Psoas muscle (tissue), 8 donors: Measurements from ENCODE around the gene MTUS2. TPM values are rescaled to one million over a fixed set of nuclear protein-coding genes. Genes with fewer than 3 reads are reported as not detected.

Source experiments
- ATAC-seq, 4 donors: fragments of 200-7000 bp; cut with Tn5 transposase; one replicate each; pipeline ENCODE4 v1.9.1; 2020; ENCODE audit warnings: moderate library complexity in 3 of 4, mild to moderate bottlenecking in 2 of 4
- DNase-seq, 2 donors: peaks; one replicate each; pipeline ENCODE4 v3.0.0-alpha.2; 2020
- H3K27ac ChIP-seq: fragments of 200-600 bp; one replicate; pipeline ENCODE4 v1.8.0; 2022
- H3K27me3 ChIP-seq, 3 donors: fragments of 200-600 bp in 1 of 3; one replicate each; pipeline versions ENCODE4 v1.6.1 to v1.8.0; 2013 to 2022; ENCODE audit warnings: low read length in 2 of 3, mild to moderate bottlenecking in 2 of 3, moderate library complexity in 1 of 3; ENCODE audit not compliant: insufficient read depth in 3 of 3
- H3K36me3 ChIP-seq, 2 donors: fragments of 200-600 bp in 1 of 2; one replicate each; pipeline versions ENCODE4 v1.6.1 to v1.8.0; 2013 to 2022; ENCODE audit warnings: low read depth in 1 of 2, mild to moderate bottlenecking in 1 of 2, moderate library complexity in 1 of 2; ENCODE audit not compliant: insufficient read depth in 1 of 2
- H3K4me1 ChIP-seq: fragments of 200-600 bp; one replicate; pipeline ENCODE4 v1.8.0; 2022
- H3K4me3 ChIP-seq: fragments of 200-600 bp; one replicate; pipeline ENCODE4 v1.8.0; 2022; ENCODE audit warnings: mild to moderate bottlenecking
- H3K9me3 ChIP-seq: fragments of 200-600 bp; one replicate; pipeline ENCODE4 v1.8.0; 2022
- CTCF ChIP-seq: fragments of 200-600 bp; IDR thresholded peaks from one replicate; pipeline ENCODE4 v1.8.0; 2022; ENCODE audit warnings: antibody characterized with exemption
- WGBS, 3 donors: extraction: QIAGEN DNeasy Blood & Tissue Kit; methylation state at CpG; one replicate each; pipeline versions ENCODE4 v1.1.6 to v1.1.7; 2013; 5-methylcytosine and 5-hydroxymethylcytosine counted together
- intact Hi-C, 2 donors: fragments of 100-400 bp; cut with DNase I; formaldehyde crosslinking; loops; one replicate each; pipeline versions ENCODE4 v1.11.0 to v1.14.2; 2022
- polyA plus RNA-seq, 3 donors: library from polyadenylated mRNA; stranded (reverse); fragments of 200-250 nt; gene quantifications; one replicate each; pipeline ENCODE4 v1.2.3, GENCODE V29; 2013
- total RNA-seq, 4 donors: library from RNA; stranded (reverse); fragmentation: NEBNext Ultra II Directional in 2 of 4; extraction: Animal tissue kit (Norgen Biotek cat#: 25700) in 2 of 4; gene quantifications; one replicate each; pipeline versions ENCODE4 v1.2.1 to v1.2.4, GENCODE V29; 2021 to 2023
- donor health status: healthy with polysubstance abuse.
- donor health status: DM: no; HTN: no; CAD: no; lungs with moderate emphysema.
- donor health status: Bipolar disorder and iron deficiency.
- donor health status: healthy.
- donor health status: DM: yes; HTN: yes; CAD: no.
- donor health status: DM: no; HTN: no; CAD: no.
- donor health status: DM: no; HTN: no; CAD: no.
- donor health status: DM: yes; HTN: yes; CAD: no.

The MTUS2 gene
- total and polyA plus RNA-seq, 7 donors: 0.03 to 0.79 (median 0.14) TPM; not detected in 2

DNA sequence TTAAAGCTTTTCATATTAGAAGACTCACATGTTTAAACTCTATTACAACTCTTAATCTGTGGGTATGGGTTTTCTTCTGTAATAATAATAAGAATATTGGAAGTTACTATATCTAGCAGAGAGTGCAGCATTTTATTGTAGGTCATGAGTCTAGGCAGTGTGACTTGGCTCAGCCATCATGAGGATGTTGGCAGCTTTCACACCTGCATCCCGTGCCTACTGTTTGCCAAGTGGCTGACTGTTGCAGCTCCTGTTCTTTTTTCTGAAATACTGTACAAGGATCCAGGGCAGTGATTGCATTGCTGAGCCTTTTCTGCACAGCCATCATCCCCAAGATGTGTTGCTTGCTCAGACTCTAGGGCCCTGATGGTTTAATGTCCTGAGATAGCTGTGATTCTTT, 47.4 kb downstream of the MTUS2 start:
- ATAC-seq: no peak
- Histone ChIP-seq H3K27me3 (no peaks in the 10 kb centered on the region), H3K4me1 (no peaks in the 10 kb centered on the region), H3K9me3 (peaks cover 4% of the 10 kb centered on the region), H3K4me3 (no peak overlapping the region), H3K36me3 (no peaks in the 10 kb centered on the region), H3K27ac (no peak overlapping the region)
- DNase-seq: no peak
- TF ChIP-seq CTCF: no peak
- 28 to 42% (median 35%) methylated on average over 1 of the region's 1 CpG for WGBS, 3 donors
- intact Hi-C loops: no loop called here

GRCh38 chr13:28872427-28873176, 52.5 kb downstream of the MTUS2 start:
- Histone ChIP-seq H3K27ac (no peak overlapping the region), H3K4me3 (no peak overlapping the region), H3K4me1 (no peaks in the 10 kb centered on the region), H3K27me3 (no peaks in the 10 kb centered on the region), H3K36me3 (no peaks in the 10 kb centered on the region), H3K9me3 (peaks cover 12% of the 10 kb centered on the region)
- TF ChIP-seq CTCF: no peak
- DNase-seq (no peak), ATAC-seq (no peak)
- intact Hi-C loops: no loop called here
- 57 to 63% (median 61%) methylated on average over 2 of the region's 2 CpGs for WGBS, 3 donors

GRCh38 chr13:28875846-28876615, 55.9 kb downstream of the MTUS2 start:
- no peak overlapping the region for H3K27ac ChIP-seq
- peaks cover 12% of the 10 kb centered on the region for H3K9me3 ChIP-seq
- H3K27me3 ChIP-seq: no peaks in the 10 kb centered on the region
- WGBS, 3 donors: 70 to 74% (median 72%) methylated on average over 6 of the region's 6 CpGs
- no peaks in the 10 kb centered on the region for H3K36me3 ChIP-seq
- H3K4me3 ChIP-seq: no peak overlapping the region
- intact Hi-C loops: no loop called here
- DNase-seq (no peak), ATAC-seq (no peak)
- no peaks in the 10 kb centered on the region for H3K4me1 ChIP-seq
- TF ChIP-seq CTCF: no peak

- Histone ChIP-seq H3K4me3 (no peak overlapping the region), H3K9me3 (peaks cover 10% of the 10 kb centered on the region), H3K4me1 (no peaks in the 10 kb centered on the region), H3K27ac (no peak overlapping the region), H3K27me3 (no peaks in the 10 kb centered on the region), H3K36me3 (no peaks in the 10 kb centered on the region)
- ATAC-seq (no peak), DNase-seq (no peak)
- TF ChIP-seq CTCF: no peak
- intact Hi-C loops: no loop called here
- 36 to 43% (median 41%) methylated on average over 4 of the region's 4 CpGs for WGBS, 3 donors
Observed at GRCh38 chr13:28877408-28877807, 57.3 kb downstream of the MTUS2 start.
